WTC11 (cell line): ENCODE data around the gene TAF11L2. TPM values are rescaled to one million over a fixed set of nuclear protein-coding genes. Genes with fewer than 3 reads are reported as not detected.
"Not testable (repeated sequence)": the region's sequence is repeated elsewhere in the genome, so short reads cannot be mapped to it uniquely, and the experiment has no call there.

ENCODE experiments used
- ATAC-seq: fragments of 200-7000 bp; cut with Tn5 transposase; 2 replicates; pipeline ENCODE4 v1.10.0; 2021; ENCODE audit warnings: mild to moderate bottlenecking, moderate library complexity
- CTCF ChIA-PET: fragments of 300-600 bp; sonication (Branson Sonifier 250); formaldehyde crosslinking; loops from one replicate; lab custom pipeline; 2021; ENCODE audit warnings: antibody characterized with exemption; lab: Charles Lee
- POLR2A ChIA-PET: fragments of 350-600 bp; sonication (Branson Sonifier 250); formaldehyde crosslinking; loops from one replicate; lab custom pipeline; 2021; ENCODE audit warnings: antibody characterized with exemption; lab: Charles Lee
- DNase-seq: peaks from one replicate; pipeline ENCODE4 v3.0.0; 2021; ENCODE audit warnings: low spot score
- H3K27ac Mint-ChIP-seq: 2 replicates; pipeline ENCODE4 v1.8.0; 2021; ENCODE audit warnings: mixed read lengths
- H3K27me3 Mint-ChIP-seq: 2 replicates; pipeline ENCODE4 v1.8.0; 2021; ENCODE audit warnings: low read depth, mild to moderate bottlenecking, moderate library complexity, mixed read lengths
- H3K36me3 Mint-ChIP-seq: 2 replicates; pipeline ENCODE4 v1.8.0; 2021; ENCODE audit warnings: mixed read lengths
- H3K4me1 Mint-ChIP-seq: 2 replicates; pipeline ENCODE4 v1.8.0; 2022; ENCODE audit warnings: mixed read lengths
- H3K4me3 Mint-ChIP-seq: 2 replicates; pipeline ENCODE4 v1.8.0; 2021; ENCODE audit warnings: mild to moderate bottlenecking, moderate library complexity, mixed read lengths
- H3K9me3 Mint-ChIP-seq: 2 replicates; pipeline ENCODE4 v1.8.0; 2021; ENCODE audit warnings: mixed read lengths
- ELF4 ChIP-seq: sonication (generic); formaldehyde crosslinking; IDR thresholded peaks from 2 replicates; pipeline ENCODE4 v1.8.1; 2022; ENCODE audit warnings: low read depth, mild to moderate bottlenecking, moderate library complexity, missing genetic modification reagents
- ETV6 ChIP-seq: sonication (generic); formaldehyde crosslinking; IDR thresholded peaks from 2 replicates; pipeline ENCODE4 v1.8.1; 2022; ENCODE audit warnings: mild to moderate bottlenecking, missing genetic modification reagents
- FOXJ3 ChIP-seq: sonication (generic); formaldehyde crosslinking; IDR thresholded peaks from 2 replicates; pipeline ENCODE4 v1.9.0; 2021; ENCODE audit warnings: missing genetic modification reagents, mild to moderate bottlenecking, borderline replicate concordance
- FOXP1 ChIP-seq: sonication (generic); formaldehyde crosslinking; IDR thresholded peaks from 2 replicates; pipeline ENCODE4 v1.8.0; 2022; ENCODE audit warnings: missing genetic modification reagents, mild to moderate bottlenecking, moderate library complexity, borderline replicate concordance
- HMGA2 ChIP-seq: fragments of 250-450 bp; sonication (Bioruptor Pico); IDR thresholded peaks from 2 replicates; pipeline ENCODE4 v1.4.0; 2021; ENCODE audit warnings: mild to moderate bottlenecking, moderate library complexity
- JUN ChIP-seq: sonication (generic); formaldehyde crosslinking; IDR thresholded peaks from 2 replicates; pipeline ENCODE4 v1.8.0; 2023; ENCODE audit warnings: mild to moderate bottlenecking, missing genetic modification reagents
- KAT7 ChIP-seq: sonication (generic); formaldehyde crosslinking; IDR thresholded peaks from 2 replicates; pipeline ENCODE4 v1.8.1; 2023; ENCODE audit warnings: missing genetic modification reagents, mild to moderate bottlenecking, borderline replicate concordance
- NFATC4 ChIP-seq: fragments of 250-450 bp; sonication (Bioruptor Pico); IDR thresholded peaks from 2 replicates; pipeline ENCODE4 v1.9.0; 2021; ENCODE audit warnings: mild to moderate bottlenecking
- NFE2L1 ChIP-seq: sonication (generic); formaldehyde crosslinking; IDR thresholded peaks from 2 replicates; pipeline ENCODE4 v1.8.1; 2023; ENCODE audit warnings: missing genetic modification reagents
- RELA ChIP-seq: sonication (generic); formaldehyde crosslinking; IDR thresholded peaks from 2 replicates; pipeline ENCODE4 v1.8.1; 2022; ENCODE audit warnings: missing genetic modification reagents, mild to moderate bottlenecking, borderline replicate concordance
- TCF7 ChIP-seq: sonication (generic); formaldehyde crosslinking; IDR thresholded peaks from 2 replicates; pipeline ENCODE4 v1.8.0; 2022; ENCODE audit warnings: mild to moderate bottlenecking, low read depth, missing genetic modification reagents, moderate library complexity
- ZNF121 ChIP-seq: sonication (generic); formaldehyde crosslinking; IDR thresholded peaks from 2 replicates; pipeline ENCODE4 v1.8.0; 2023; ENCODE audit warnings: missing genetic modification reagents
- ZNF219 ChIP-seq: sonication (generic); formaldehyde crosslinking; IDR thresholded peaks from 2 replicates; pipeline ENCODE4 v1.8.0; 2023; ENCODE audit warnings: missing genetic modification reagents, mild to moderate bottlenecking, borderline replicate concordance
- total RNA-seq: library from RNA; stranded (reverse); gene quantifications from 3 replicates; pipeline ENCODE4 v1.2.3, GENCODE V29; 2021
- TF ChIP-seq, protein P1 (sequence below): sonication (generic); formaldehyde crosslinking; IDR thresholded peaks from 2 replicates; pipeline ENCODE4 v1.8.1; 2022; ENCODE audit warnings: mild to moderate bottlenecking, missing genetic modification reagents, moderate library complexity, borderline replicate concordance
- TF ChIP-seq, protein P2 (sequence below): fragments of 250-450 bp; sonication (Bioruptor Pico); conservative IDR thresholded peaks from 2 replicates; pipeline ENCODE4 v1.9.0; 2021; ENCODE audit warnings: mild to moderate bottlenecking
- TF ChIP-seq, protein P3 (sequence below): sonication (generic); formaldehyde crosslinking; IDR thresholded peaks from 2 replicates; pipeline ENCODE4 v1.8.1; 2023; ENCODE audit warnings: mild to moderate bottlenecking, missing genetic modification reagents, moderate library complexity
- TF ChIP-seq, protein P4 (sequence below): sonication (generic); formaldehyde crosslinking; conservative IDR thresholded peaks from 2 replicates; pipeline ENCODE4 v1.8.1; 2022; ENCODE audit warnings: mild to moderate bottlenecking, missing genetic modification reagents
- TF ChIP-seq, protein P5 (sequence below): sonication (generic); formaldehyde crosslinking; IDR thresholded peaks from 2 replicates; pipeline ENCODE4 v1.8.1; 2023; ENCODE audit warnings: mild to moderate bottlenecking, missing genetic modification reagents, borderline replicate concordance
- TF ChIP-seq, protein P6 (sequence below): sonication (generic); formaldehyde crosslinking; IDR thresholded peaks from 2 replicates; pipeline ENCODE4 v1.8.0; 2022; ENCODE audit warnings: mild to moderate bottlenecking, missing genetic modification reagents
- TF ChIP-seq, protein P7 (sequence below): sonication (generic); formaldehyde crosslinking; IDR thresholded peaks from 2 replicates; pipeline ENCODE4 v1.8.0; 2022; ENCODE audit warnings: mild to moderate bottlenecking, missing genetic modification reagents

The TAF11L2 gene
- total RNA-seq, 1 experiment from 2014 or later = not detected

DNA sequence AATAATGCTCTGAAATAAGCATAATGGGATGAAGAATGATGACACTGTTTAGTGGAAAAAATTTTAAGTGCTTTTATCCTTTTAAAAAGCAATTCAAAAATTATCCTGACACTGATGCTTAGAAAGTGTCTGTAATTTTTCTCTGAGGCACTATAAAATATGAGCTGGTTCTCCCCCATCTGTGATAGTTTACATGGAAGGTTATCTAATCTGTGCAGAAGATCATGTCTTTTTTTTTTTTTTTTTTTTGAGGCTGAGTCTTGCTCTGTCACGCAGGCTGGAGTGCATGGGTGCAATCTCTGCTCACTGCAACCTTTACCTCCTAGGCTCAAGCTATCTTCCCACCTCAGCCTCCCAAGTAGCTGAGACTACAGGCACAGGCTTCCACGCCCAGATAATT is 15.2 kb upstream of the TAF11L2 start (continued):
- no peak for TF ChIP-seq JUN (CRISPR knock-in tag)
- TF ChIP-seq, protein P1, sequence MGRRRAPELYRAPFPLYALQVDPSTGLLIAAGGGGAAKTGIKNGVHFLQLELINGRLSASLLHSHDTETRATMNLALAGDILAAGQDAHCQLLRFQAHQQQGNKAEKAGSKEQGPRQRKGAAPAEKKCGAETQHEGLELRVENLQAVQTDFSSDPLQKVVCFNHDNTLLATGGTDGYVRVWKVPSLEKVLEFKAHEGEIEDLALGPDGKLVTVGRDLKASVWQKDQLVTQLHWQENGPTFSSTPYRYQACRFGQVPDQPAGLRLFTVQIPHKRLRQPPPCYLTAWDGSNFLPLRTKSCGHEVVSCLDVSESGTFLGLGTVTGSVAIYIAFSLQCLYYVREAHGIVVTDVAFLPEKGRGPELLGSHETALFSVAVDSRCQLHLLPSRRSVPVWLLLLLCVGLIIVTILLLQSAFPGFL (CRISPR knock-in tag) = no peak
- TF ChIP-seq KAT7 (CRISPR knock-in tag) = no peak
- TF ChIP-seq, protein P2, sequence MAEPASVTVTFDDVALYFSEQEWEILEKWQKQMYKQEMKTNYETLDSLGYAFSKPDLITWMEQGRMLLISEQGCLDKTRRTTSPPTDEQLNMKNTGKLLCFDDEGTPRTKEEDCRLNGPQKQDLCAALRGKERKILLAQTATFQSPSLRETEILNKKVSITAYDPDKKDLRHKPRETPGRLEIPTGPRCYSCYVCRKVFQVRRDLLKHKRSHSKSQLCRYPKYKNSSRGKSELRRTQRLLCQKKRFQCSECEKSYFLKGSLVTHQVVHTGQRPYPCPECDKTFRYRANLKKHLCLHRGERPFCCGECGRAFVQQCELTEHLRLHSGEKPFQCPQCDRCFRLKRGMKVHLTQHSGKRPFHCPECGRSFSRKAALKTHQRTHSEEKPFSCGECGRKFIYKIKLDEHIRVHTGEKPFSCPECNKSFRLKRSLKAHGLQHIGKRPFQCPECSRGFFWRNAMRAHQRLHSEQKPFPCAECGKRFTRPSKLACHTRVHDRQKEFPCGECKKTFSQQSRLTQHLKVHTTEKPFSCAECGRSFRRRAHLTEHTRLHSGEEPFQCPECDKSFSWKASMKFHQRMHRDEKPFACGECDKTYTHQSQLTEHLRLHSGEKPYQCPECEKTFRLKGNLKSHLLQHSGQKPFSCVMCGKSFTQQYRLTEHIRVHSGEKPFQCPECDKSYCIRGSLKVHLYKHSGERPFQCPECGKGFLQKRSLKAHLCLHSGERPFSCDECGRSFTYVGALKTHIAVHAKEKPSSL = no peak
- TF ChIP-seq, protein P3, sequence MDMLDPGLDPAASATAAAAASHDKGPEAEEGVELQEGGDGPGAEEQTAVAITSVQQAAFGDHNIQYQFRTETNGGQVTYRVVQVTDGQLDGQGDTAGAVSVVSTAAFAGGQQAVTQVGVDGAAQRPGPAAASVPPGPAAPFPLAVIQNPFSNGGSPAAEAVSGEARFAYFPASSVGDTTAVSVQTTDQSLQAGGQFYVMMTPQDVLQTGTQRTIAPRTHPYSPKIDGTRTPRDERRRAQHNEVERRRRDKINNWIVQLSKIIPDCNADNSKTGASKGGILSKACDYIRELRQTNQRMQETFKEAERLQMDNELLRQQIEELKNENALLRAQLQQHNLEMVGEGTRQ (CRISPR knock-in tag) = no peak
- TF ChIP-seq NFE2L1 (CRISPR knock-in tag) = no peak
- no peak for TF ChIP-seq RELA (CRISPR knock-in tag)
- no peak for TF ChIP-seq ZNF219 (CRISPR knock-in tag)

DNA sequence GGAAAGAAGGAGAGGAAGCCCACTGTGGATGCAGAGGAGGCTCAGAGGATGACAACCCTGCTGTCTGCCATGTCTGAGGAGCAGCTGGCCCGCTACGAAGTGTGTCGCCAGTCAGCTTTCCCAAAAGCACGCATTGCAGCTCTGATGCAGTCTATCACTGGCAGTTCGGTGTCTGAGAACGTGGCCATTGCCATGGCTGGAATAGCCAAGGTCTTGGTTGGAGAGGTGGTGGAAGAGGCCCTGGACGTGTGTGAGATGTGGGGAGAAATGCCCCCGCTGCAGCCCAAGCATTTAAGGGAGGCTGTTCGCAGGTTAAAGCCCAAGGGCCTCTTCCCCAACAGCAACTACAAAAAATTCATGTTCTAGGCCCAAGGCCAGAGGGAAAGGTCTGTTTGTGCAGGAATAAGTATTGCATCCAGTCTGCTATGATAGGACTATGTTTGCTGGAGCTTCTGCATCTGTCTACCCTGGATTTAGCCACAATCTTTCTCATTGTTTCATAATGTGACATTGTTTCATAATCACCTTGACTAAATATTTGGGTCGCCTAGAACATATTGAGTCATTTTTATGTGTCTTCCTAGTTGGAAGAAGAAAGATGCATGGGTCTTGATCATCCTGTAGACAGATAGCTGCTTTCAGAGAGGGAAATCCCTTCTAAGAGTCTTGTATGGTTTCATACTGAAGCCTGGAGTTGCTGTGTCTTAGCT is 11.4 kb upstream of the TAF11L2 start:
- POLR2A ChIA-PET, H3K36me3 Mint-ChIP-seq, H3K9me3 Mint-ChIP-seq, H3K4me1 Mint-ChIP-seq, H3K4me3 Mint-ChIP-seq, CTCF ChIA-PET, DNase-seq, H3K27ac Mint-ChIP-seq, H3K27me3 Mint-ChIP-seq, ATAC-seq: not testable (repeated sequence)

DNA sequence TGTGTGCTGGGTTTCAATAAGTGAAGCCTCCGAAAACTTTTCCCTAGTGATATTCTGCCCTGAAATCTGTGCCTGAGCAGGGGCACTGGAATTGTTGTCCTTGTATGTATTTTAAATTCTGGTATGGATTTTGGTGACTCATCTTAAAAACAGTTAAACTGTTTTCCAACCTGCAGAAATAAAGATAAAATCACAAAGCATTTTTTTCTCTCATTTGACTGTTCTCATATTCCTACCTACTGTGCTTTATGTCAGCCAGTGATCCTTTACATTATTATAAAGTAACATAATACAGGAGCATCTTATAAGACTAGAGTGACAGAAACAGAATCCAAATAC is 10.9 kb upstream of the TAF11L2 start:
- H3K9me3 Mint-ChIP-seq = peaks cover 2% of the 10 kb centered on the region; the same call in 1 of the 2 replicates
- H3K27ac Mint-ChIP-seq = no peak overlapping the region
- ChIA-PET POLR2A (no interaction called here), CTCF (no interaction called here)
- no peaks in the 10 kb centered on the region for H3K36me3 Mint-ChIP-seq
- no peak for DNase-seq
- H3K27me3 Mint-ChIP-seq = no peaks in the 10 kb centered on the region
- no peak for ATAC-seq
- H3K4me1 Mint-ChIP-seq = no peaks in the 10 kb centered on the region
- H3K4me3 Mint-ChIP-seq = no peak overlapping the region
- TF ChIP-seq ETV6 (CRISPR knock-in tag) (no peak), ZNF121 (no peak), FOXJ3 (CRISPR knock-in tag) (no peak), HMGA2 (CRISPR knock-in tag) (no peak), ELF4 (CRISPR knock-in tag) (no peak), NFATC4 (CRISPR knock-in tag) (no peak), FOXP1 (CRISPR knock-in tag) (no peak), TCF7 (CRISPR knock-in tag) (no peak)
- TF ChIP-seq, protein P2 = no peak
- TF ChIP-seq, protein P4, sequence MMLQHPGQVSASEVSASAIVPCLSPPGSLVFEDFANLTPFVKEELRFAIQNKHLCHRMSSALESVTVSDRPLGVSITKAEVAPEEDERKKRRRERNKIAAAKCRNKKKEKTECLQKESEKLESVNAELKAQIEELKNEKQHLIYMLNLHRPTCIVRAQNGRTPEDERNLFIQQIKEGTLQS (CRISPR knock-in tag) = no peak
- TF ChIP-seq, protein P5, sequence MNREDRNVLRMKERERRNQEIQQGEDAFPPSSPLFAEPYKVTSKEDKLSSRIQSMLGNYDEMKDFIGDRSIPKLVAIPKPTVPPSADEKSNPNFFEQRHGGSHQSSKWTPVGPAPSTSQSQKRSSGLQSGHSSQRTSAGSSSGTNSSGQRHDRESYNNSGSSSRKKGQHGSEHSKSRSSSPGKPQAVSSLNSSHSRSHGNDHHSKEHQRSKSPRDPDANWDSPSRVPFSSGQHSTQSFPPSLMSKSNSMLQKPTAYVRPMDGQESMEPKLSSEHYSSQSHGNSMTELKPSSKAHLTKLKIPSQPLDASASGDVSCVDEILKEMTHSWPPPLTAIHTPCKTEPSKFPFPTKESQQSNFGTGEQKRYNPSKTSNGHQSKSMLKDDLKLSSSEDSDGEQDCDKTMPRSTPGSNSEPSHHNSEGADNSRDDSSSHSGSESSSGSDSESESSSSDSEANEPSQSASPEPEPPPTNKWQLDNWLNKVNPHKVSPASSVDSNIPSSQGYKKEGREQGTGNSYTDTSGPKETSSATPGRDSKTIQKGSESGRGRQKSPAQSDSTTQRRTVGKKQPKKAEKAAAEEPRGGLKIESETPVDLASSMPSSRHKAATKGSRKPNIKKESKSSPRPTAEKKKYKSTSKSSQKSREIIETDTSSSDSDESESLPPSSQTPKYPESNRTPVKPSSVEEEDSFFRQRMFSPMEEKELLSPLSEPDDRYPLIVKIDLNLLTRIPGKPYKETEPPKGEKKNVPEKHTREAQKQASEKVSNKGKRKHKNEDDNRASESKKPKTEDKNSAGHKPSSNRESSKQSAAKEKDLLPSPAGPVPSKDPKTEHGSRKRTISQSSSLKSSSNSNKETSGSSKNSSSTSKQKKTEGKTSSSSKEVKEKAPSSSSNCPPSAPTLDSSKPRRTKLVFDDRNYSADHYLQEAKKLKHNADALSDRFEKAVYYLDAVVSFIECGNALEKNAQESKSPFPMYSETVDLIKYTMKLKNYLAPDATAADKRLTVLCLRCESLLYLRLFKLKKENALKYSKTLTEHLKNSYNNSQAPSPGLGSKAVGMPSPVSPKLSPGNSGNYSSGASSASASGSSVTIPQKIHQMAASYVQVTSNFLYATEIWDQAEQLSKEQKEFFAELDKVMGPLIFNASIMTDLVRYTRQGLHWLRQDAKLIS (CRISPR knock-in tag) = no peak
- TF ChIP-seq, protein P6, sequence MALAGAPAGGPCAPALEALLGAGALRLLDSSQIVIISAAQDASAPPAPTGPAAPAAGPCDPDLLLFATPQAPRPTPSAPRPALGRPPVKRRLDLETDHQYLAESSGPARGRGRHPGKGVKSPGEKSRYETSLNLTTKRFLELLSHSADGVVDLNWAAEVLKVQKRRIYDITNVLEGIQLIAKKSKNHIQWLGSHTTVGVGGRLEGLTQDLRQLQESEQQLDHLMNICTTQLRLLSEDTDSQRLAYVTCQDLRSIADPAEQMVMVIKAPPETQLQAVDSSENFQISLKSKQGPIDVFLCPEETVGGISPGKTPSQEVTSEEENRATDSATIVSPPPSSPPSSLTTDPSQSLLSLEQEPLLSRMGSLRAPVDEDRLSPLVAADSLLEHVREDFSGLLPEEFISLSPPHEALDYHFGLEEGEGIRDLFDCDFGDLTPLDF = no peak
- TF ChIP-seq, protein P7, sequence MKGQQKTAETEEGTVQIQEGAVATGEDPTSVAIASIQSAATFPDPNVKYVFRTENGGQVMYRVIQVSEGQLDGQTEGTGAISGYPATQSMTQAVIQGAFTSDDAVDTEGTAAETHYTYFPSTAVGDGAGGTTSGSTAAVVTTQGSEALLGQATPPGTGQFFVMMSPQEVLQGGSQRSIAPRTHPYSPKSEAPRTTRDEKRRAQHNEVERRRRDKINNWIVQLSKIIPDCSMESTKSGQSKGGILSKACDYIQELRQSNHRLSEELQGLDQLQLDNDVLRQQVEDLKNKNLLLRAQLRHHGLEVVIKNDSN (CRISPR knock-in tag) = no peak
